HG03175 (cell line): ENCODE measurements around the gene STX1B.
"Not testable (repeated sequence)": the region's sequence is repeated elsewhere in the genome, so short reads cannot be mapped to it uniquely, and the experiment has no call there.

Source experiments
- ATAC-seq: cut with Tn5 transposase; IDR thresholded peaks from one replicate; pipeline ENCODE4 v1.9.1; 2021; ENCODE audit warnings: mild to moderate bottlenecking, moderate library complexity; ENCODE audit not compliant: unreplicated experiment

STX1B gene

GRCh38 chr16:31010585-31011325 is at the start of gene STX1B:
STX1B (minus strand) TSS chr16:31010638; CDS start chr16:31010396, 242 bp downstream.
- no peak for ATAC-seq

GRCh38 chr16:31055613-31056012 is 45.2 kb upstream of the STX1B start:
- ATAC-seq, result no peak

- ATAC-seq, result no peak
Observed at GRCh38 chr16:31052114-31052513, 41.7 kb upstream of the STX1B start.

GRCh38 chr16:31050280-31051030 is 40.0 kb upstream of the STX1B start:
- ATAC-seq, result no peak

- ATAC-seq, result no peak
Observed at GRCh38 chr16:31043898-31044481, 33.6 kb upstream of the STX1B start.

GRCh38 chr16:31043352-31043751 is 32.9 kb upstream of the STX1B start:
- no peak for ATAC-seq

- ATAC-seq, result no peak
Observed at GRCh38 chr16:31042866-31043265, 32.4 kb upstream of the STX1B start.

- ATAC-seq, result no peak
Observed at GRCh38 chr16:31038993-31039392, 28.6 kb upstream of the STX1B start.

- ATAC-seq, result no peak
Observed at GRCh38 chr16:31036691-31037090, 26.3 kb upstream of the STX1B start.

GRCh38 chr16:31033709-31034492 is 23.5 kb upstream of the STX1B start:
- ATAC-seq, result peak; percentile 48

GRCh38 chr16:31032736-31033708 is 22.6 kb upstream of the STX1B start, which contains the start of gene STX4:
STX4 (plus strand) TSS chr16:31033558; CDS start chr16:31033806, 248 bp downstream.
- peak; percentile 74 for ATAC-seq

GRCh38 chr16:31031276-31031675 is 20.8 kb upstream of the STX1B start:
- ATAC-seq, result no peak

- no peak for ATAC-seq
Observed at GRCh38 chr16:31029272-31029671, 18.8 kb upstream of the STX1B start.

- ATAC-seq, result no peak
Observed at GRCh38 chr16:31025339-31025738, 14.9 kb upstream of the STX1B start.

GRCh38 chr16:31023627-31024226 is 13.3 kb upstream of the STX1B start:
- no peak for ATAC-seq

- no peak for ATAC-seq
Observed at GRCh38 chr16:31023252-31023602, 12.8 kb upstream of the STX1B start.

GRCh38 chr16:31022544-31023251 is 12.3 kb upstream of the STX1B start:
- no peak for ATAC-seq

- ATAC-seq, result no peak
Observed at GRCh38 chr16:31020536-31020935, 10.1 kb upstream of the STX1B start.

- not testable (repeated sequence) for ATAC-seq
Observed at GRCh38 chr16:31017756-31018155, 7.3 kb upstream of the STX1B start.
